Gastroesophageal sphincter (tissue), 4 donors: ENCODE results near the gene TMEM181. TPM values are rescaled to one million over a fixed set of nuclear protein-coding genes. Genes with fewer than 3 reads are reported as not detected.
"Not testable (repeated sequence)": the region's sequence is repeated elsewhere in the genome, so short reads cannot be mapped to it uniquely, and the experiment has no call there.

Source experiments
- ATAC-seq: fragments of 150-250 bp; one replicate; pipeline ENCODE4 v1.9.1; 2016; ENCODE audit warnings: mild to moderate bottlenecking, moderate library complexity
- H3K27ac ChIP-seq, 4 donors: fragments of 200-600 bp; sonication (generic) in 3 of 4; 1 replicate in 3 of 4; 2 replicates in 1 of 4; pipeline ENCODE4 v1.5.1; 2016 to 2019
- H3K27me3 ChIP-seq: fragments of 200-600 bp; sonication (generic); one replicate; pipeline ENCODE4 v1.5.1; 2019
- H3K36me3 ChIP-seq, 2 donors: fragments of 200-600 bp; sonication (generic); one replicate each; pipeline ENCODE4 v1.5.1; 2019; ENCODE audit warnings: control low read depth in 1 of 2
- H3K4me1 ChIP-seq, 3 donors: fragments of 200-600 bp; sonication (generic); 1 replicate in 2 of 3; 2 replicates in 1 of 3; pipeline ENCODE4 v1.5.1; 2016 to 2019; ENCODE audit warnings: control low read depth in 2 of 3
- H3K4me3 ChIP-seq, 2 donors: fragments of 200-600 bp; sonication (generic); one replicate each; pipeline ENCODE4 v1.5.1; 2019; ENCODE audit warnings: mild to moderate bottlenecking in 1 of 2, moderate library complexity in 1 of 2
- H3K9me3 ChIP-seq, 3 donors: fragments of 200-600 bp; sonication (generic); one replicate each; pipeline ENCODE4 v1.5.1; 2017 to 2019; ENCODE audit warnings: control low read depth in 2 of 3
- EP300 ChIP-seq: sonication (generic); formaldehyde crosslinking; IDR thresholded peaks from one replicate; pipeline ENCODE4 v1.6.1; 2017; ENCODE audit warnings: antibody characterized with exemption, mild to moderate bottlenecking
- POLR2A ChIP-seq, 2 donors: fragments of 450-650 bp; IDR thresholded peaks; one replicate each; pipeline ENCODE4 v1.6.1; 2017; ENCODE audit warnings: antibody characterized with exemption in 2 of 2, mild to moderate bottlenecking in 2 of 2, moderate library complexity in 1 of 2
- POLR2AphosphoS5 ChIP-seq: sonication (generic); formaldehyde crosslinking; IDR thresholded peaks from one replicate; pipeline ENCODE4 v1.6.1; 2017; ENCODE audit warnings: antibody characterized with exemption
- WGBS, 2 donors: methylation state at CpG; one replicate each; pipeline ENCODE4 v1.1.5; 2018; ENCODE audit warnings: low coverage in 1 of 2; 5-methylcytosine and 5-hydroxymethylcytosine counted together
- total RNA-seq, 4 donors: library from RNA; depleted of rRNA; stranded (reverse); fragments of >200 nt; gene quantifications; one replicate each; pipeline ENCODE4 v1.1.0, GENCODE V29; 2016
- TF ChIP-seq, protein P1 (sequence below), 4 experiments: fragments of 200-600 bp in 2 of 4; fragments of 450-650 bp in 2 of 4; sonication (generic) in 1 of 4; IDR thresholded peaks; one replicate each; pipeline ENCODE4 v1.5.1; 2017 to 2019; ENCODE audit warnings: antibody characterized with exemption in 4 of 4, mild to moderate bottlenecking in 2 of 4, moderate library complexity in 2 of 4

Gene TMEM181
- total RNA-seq, 4 donors from 2014 or later: 26.8 to 38.3 (median 29.3) TPM

DNA sequence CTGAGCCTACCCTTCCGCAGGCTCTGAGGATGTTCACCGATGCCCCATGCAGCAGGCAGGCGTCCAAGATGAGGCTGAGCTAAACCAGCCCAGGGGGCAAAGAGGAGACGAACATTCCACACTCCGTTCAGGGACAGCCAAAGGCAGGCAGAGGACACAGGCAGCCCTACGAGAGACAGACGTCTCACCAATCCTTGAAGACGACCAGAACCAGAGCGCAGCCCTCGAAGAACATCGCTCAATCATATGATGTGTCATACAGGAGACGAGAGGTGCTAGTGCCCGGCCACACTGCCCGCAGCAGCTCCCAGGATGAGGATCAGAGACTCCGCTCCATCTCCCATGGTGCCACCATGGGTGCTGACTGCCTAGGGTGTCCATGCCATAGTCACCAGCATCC is 35.6 kb upstream of the TMEM181 start:
- Histone ChIP-seq H3K4me3 (no peak overlapping the region), H3K27ac (no peak overlapping the region), H3K36me3 (no peaks in the 10 kb centered on the region), H3K4me1 (no peaks in the 10 kb centered on the region), H3K9me3 (peaks cover 0 to 17% (median 0%) of the 10 kb centered on the region in 3 donors), H3K27me3 (peaks cover 65% of the 10 kb centered on the region)
- 90% methylated on average over 2 of the region's 15 CpGs; no CpG with 5 or more reads in 1 of the 2 donors for WGBS, 2 donors
- no peak for TF ChIP-seq POLR2AphosphoS5
- ATAC-seq: no peak

DNA sequence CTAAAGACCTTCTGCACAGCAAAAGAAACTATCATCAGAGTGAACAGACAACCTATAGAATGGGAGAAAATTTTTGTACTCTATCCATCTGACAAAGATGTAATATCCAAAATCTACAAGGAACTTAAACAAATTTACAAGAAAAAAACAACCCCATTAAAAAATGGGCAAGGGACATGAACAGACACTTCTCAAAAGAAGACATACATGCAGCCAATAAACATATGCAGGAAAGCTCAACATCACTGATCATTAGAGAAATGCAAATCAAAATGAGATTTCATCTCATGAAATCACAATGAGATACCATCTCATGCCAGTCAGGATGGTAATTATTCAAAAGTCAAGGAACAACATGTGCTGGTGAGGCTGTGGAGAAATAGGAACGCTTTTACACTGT is 32.0 kb upstream of the TMEM181 start:
- peaks cover 39% of the 10 kb centered on the region for H3K27me3 ChIP-seq
- not testable (repeated sequence) for H3K36me3 ChIP-seq, H3K4me1 ChIP-seq, ATAC-seq, H3K4me3 ChIP-seq, H3K27ac ChIP-seq
- H3K9me3 ChIP-seq: peaks cover 0 to 17% (median 0%) of the 10 kb centered on the region in 3 donors
- WGBS, 2 donors: 75 to 88% methylated on average over 1 of the region's 1 CpG

DNA sequence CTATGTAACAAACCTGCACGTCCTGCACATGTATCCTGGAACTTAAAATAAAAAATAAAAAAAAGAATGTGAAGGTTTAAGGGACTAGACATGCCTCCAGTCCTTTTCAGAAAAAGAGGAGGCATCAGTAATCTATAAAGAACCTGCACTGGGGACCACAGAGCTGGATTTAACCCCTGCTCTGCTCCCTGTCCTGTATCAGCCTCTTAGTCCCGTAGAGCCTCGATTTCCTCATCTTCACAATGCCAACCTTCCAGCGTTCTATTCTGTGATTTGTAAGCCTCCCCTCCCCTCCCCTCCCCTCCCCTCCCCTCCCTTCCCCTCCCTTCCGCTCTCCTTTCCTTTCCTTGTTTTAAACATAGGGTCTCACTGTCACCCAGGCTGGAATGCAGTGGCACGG is 31.1 kb upstream of the TMEM181 start:
- WGBS, 2 donors: 60 to 67% methylated on average over 5 to 6 of the region's 6 CpGs
- no peaks in the 10 kb centered on the region for H3K4me1 ChIP-seq
- TF ChIP-seq, protein P1, sequence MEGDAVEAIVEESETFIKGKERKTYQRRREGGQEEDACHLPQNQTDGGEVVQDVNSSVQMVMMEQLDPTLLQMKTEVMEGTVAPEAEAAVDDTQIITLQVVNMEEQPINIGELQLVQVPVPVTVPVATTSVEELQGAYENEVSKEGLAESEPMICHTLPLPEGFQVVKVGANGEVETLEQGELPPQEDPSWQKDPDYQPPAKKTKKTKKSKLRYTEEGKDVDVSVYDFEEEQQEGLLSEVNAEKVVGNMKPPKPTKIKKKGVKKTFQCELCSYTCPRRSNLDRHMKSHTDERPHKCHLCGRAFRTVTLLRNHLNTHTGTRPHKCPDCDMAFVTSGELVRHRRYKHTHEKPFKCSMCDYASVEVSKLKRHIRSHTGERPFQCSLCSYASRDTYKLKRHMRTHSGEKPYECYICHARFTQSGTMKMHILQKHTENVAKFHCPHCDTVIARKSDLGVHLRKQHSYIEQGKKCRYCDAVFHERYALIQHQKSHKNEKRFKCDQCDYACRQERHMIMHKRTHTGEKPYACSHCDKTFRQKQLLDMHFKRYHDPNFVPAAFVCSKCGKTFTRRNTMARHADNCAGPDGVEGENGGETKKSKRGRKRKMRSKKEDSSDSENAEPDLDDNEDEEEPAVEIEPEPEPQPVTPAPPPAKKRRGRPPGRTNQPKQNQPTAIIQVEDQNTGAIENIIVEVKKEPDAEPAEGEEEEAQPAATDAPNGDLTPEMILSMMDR (IDR thresholded peaks at IDR 0.05): no peak
- TF ChIP-seq POLR2AphosphoS5 (no peak), EP300 (no peak)
- peaks cover 0 to 23% (median 0%) of the 10 kb centered on the region in 3 donors for H3K9me3 ChIP-seq
- no peak for ATAC-seq
- H3K27me3 ChIP-seq: peaks cover 35% of the 10 kb centered on the region
- no peak overlapping the region for H3K4me3 ChIP-seq
- H3K36me3 ChIP-seq: no peaks in the 10 kb centered on the region
- no peak overlapping the region for H3K27ac ChIP-seq

DNA sequence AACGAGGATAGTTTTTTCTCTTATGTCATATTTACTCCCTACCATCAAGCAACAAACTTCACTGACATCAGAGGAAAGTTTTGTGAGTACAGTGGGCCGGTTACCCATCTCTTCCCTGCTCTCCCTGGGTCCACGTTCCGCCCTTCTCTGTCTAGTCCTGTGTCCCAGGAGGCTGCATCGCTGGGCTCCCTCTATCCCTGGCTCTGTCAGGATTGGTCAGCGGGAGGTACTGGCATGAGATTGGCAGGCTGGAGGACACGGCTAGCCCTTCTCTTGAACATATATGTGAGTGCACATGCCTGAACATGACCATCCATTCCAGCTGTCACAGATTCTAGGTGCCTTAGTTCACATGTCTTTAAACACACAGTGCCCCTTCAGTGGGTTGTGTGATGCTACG is 30.3 kb upstream of the TMEM181 start:
- no peak overlapping the region for H3K4me3 ChIP-seq
- no peaks in the 10 kb centered on the region for H3K4me1 ChIP-seq
- no peaks in the 10 kb centered on the region for H3K36me3 ChIP-seq
- no peak for ATAC-seq
- H3K9me3 ChIP-seq: peaks cover 0 to 25% (median 0%) of the 10 kb centered on the region in 3 donors
- 50 to 68% methylated on average over 1 to 7 of the region's 8 CpGs for WGBS, 2 donors
- H3K27ac ChIP-seq: no peak overlapping the region
- H3K27me3 ChIP-seq: peaks cover 35% of the 10 kb centered on the region
- TF ChIP-seq EP300 (no peak), POLR2A (IDR thresholded peaks at IDR 0.05) (no peak), POLR2AphosphoS5 (no peak)
- TF ChIP-seq, protein P1 (IDR thresholded peaks at IDR 0.05): no peak

DNA sequence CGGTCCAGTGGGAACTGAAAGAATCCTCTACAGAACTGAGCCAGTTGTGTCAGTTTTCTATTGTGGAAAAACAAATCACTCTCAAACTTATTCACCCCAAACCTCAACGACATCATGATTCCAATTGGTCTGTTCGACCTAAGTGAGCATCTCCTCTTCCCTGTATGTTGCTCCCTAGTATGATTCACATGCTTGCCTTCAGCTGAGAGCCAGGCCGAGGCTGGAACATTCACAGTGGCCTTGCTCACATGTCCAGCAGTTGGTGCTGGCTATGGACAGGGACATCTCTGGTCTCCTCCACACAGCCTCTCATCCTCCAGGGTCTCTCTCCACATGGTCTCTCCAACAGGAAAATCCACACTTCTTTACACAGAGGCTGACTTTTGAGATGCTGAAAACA is 28.3 kb upstream of the TMEM181 start:
- H3K27ac ChIP-seq: no peak overlapping the region
- no peak for ATAC-seq
- H3K36me3 ChIP-seq: no peaks in the 10 kb centered on the region
- peaks cover 35% of the 10 kb centered on the region for H3K27me3 ChIP-seq
- no peak overlapping the region for H3K4me3 ChIP-seq
- peaks cover 0 to 25% (median 0%) of the 10 kb centered on the region in 3 donors for H3K9me3 ChIP-seq
- TF ChIP-seq EP300 (no peak), POLR2A (IDR thresholded peaks at IDR 0.05) (no peak), POLR2AphosphoS5 (no peak)
- TF ChIP-seq, protein P1 (IDR thresholded peaks at IDR 0.05): no peak
- peaks cover 0 to 12% (median 4%) of the 10 kb centered on the region in 3 donors for H3K4me1 ChIP-seq
- 81% methylated on average over 4 of the region's 4 CpGs; no CpG with 5 or more reads in 1 of the 2 donors for WGBS, 2 donors

DNA sequence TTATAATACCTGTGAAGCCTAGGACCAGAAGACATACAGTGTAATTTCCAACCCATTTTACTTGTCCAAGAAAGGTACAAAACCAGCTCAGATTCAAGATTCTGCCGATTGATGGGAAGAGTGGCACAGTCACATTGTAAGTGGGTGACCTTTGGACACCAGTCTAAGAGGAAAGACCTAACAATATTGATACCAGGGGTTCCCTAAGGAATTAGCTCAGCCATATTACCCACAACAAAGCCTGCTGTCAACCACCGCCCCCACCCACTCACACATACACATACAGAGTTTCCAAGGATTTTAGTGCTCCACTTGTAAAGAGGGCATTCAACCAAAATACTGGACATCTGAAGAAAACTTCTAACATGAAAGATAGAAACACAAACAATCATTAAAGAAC is 27.9 kb upstream of the TMEM181 start:
- Histone ChIP-seq H3K27me3 (peaks cover 40% of the 10 kb centered on the region), H3K4me3 (no peak overlapping the region), H3K36me3 (no peaks in the 10 kb centered on the region), H3K4me1 (peaks cover 0 to 16% (median 6%) of the 10 kb centered on the region in 3 donors), H3K27ac (no peak overlapping the region), H3K9me3 (peaks cover 0 to 22% (median 0%) of the 10 kb centered on the region in 3 donors)
- 100% methylated on average over 1 of the region's 2 CpGs; no CpG with 5 or more reads in 1 of the 2 donors for WGBS, 2 donors
- TF ChIP-seq EP300 (no peak), POLR2AphosphoS5 (no peak), POLR2A (IDR thresholded peaks at IDR 0.05) (no peak)
- TF ChIP-seq, protein P1 (IDR thresholded peaks at IDR 0.05): no peak
- ATAC-seq: no peak
